Stomach (tissue), 9 donors: ENCODE data around the gene SESN3. TPM values are rescaled to one million over a fixed set of nuclear protein-coding genes. Genes with fewer than 3 reads are reported as not detected.

Experiments
- DNase-seq, 2 donors: peaks; one replicate each; pipeline versions ENCODE4 v3.0.0 to v3.0.0-alpha.2; 2013 to 2019
- H3K27ac ChIP-seq, 5 donors: fragments of 200-600 bp in 4 of 5; sonication (generic) in 4 of 5; one replicate each; pipeline ENCODE4 v1.5.1; 2013 to 2019; ENCODE audit warnings: mild to moderate bottlenecking in 1 of 5, moderate library complexity in 1 of 5
- H3K27me3 ChIP-seq, 3 donors: fragments of 200-600 bp; sonication (generic); one replicate each; pipeline ENCODE4 v1.5.1; 2017 to 2019; ENCODE audit warnings: mixed run types in 1 of 3
- H3K36me3 ChIP-seq, 4 donors: fragments of 200-600 bp; sonication (generic); 1 replicate in 3 of 4; 2 replicates in 1 of 4; pipeline ENCODE4 v1.5.1; 2016 to 2019
- H3K4me1 ChIP-seq, 4 donors: fragments of 200-600 bp; sonication (generic); one replicate each; pipeline ENCODE4 v1.5.1; 2016 to 2019
- H3K4me3 ChIP-seq, 4 donors: fragments of 200-600 bp; sonication (generic) in 3 of 4; one replicate each; pipeline ENCODE4 v1.5.1; 2016 to 2019; ENCODE audit warnings: mild to moderate bottlenecking in 1 of 4
- H3K9me3 ChIP-seq, 4 donors: fragments of 200-600 bp; sonication (generic); one replicate each; pipeline ENCODE4 v1.5.1; 2016 to 2019
- EP300 ChIP-seq: sonication (generic); formaldehyde crosslinking; IDR thresholded peaks from one replicate; pipeline ENCODE4 v1.6.1; 2017; ENCODE audit warnings: antibody characterized with exemption
- POLR2A ChIP-seq, 4 donors: fragments of 450-650 bp; IDR thresholded peaks; one replicate each; pipeline ENCODE4 v1.6.1; 2016; ENCODE audit warnings: antibody characterized with exemption in 4 of 4, control low read depth in 2 of 4, mild to moderate bottlenecking in 1 of 4, moderate library complexity in 1 of 4
- POLR2AphosphoS5 ChIP-seq, 3 donors: sonication (generic); formaldehyde crosslinking; IDR thresholded peaks; one replicate each; pipeline ENCODE4 v1.6.1; 2016; ENCODE audit warnings: antibody characterized with exemption in 3 of 3
- WGBS, 5 donors: extraction: QIAGEN DNeasy Blood & Tissue Kit in 3 of 5; methylation state at CpG; one replicate each; pipeline versions ENCODE4 v1.1.5 to v1.1.7; 2013 to 2018; 5-methylcytosine and 5-hydroxymethylcytosine counted together
- intact Hi-C: fragments of 100-400 bp; cut with DNase I; formaldehyde crosslinking; loops from one replicate; pipeline ENCODE4 v1.15.1; 2023; ENCODE audit warnings: low total_unique reads
- polyA plus RNA-seq, 3 donors: library from polyadenylated mRNA; stranded (reverse); fragments of 200-250 nt; gene quantifications; one replicate each; pipeline ENCODE4 v1.2.3, GENCODE V29; 2013
- total RNA-seq, 5 donors: library from RNA; depleted of rRNA; stranded (reverse); fragments of >200 nt; gene quantifications; one replicate each; pipeline versions ENCODE4 v1.1.0 to v1.2.3, GENCODE V29; 2014 to 2016
- TF ChIP-seq, protein P1 (sequence below), 7 experiments: fragments of 450-650 bp in 4 of 7; fragments of 200-600 bp in 3 of 7; sonication (generic) in 3 of 7; IDR thresholded peaks; one replicate each; pipeline ENCODE4 v1.5.1; 2016 to 2019; ENCODE audit warnings: antibody characterized with exemption in 7 of 7, control low read depth in 2 of 7, mild to moderate bottlenecking in 1 of 7
- donor health status: healthy with polysubstance abuse.
- donor health status: Bipolar disorder and iron deficiency.
- donor health status: healthy.

Gene SESN3
- total and polyA plus RNA-seq, 8 donors, result 2.7 to 43.7 (median 6.0) TPM

GRCh38 chr11:95231881-95232605 is 1.0 kb upstream of the SESN3 start:
- peak overlapping the region; percentile 78 to 93 (median 80) for H3K4me3 ChIP-seq
- TF ChIP-seq EP300 (no peak), POLR2AphosphoS5 (IDR thresholded peaks at IDR 0.05) (peak in 1 of 3 donors; percentile 9)
- H3K27me3 ChIP-seq, result no peaks in the 10 kb centered on the region
- intact Hi-C loops, result no loop called here
- no peaks in the 10 kb centered on the region for H3K36me3 ChIP-seq
- H3K9me3 ChIP-seq, result no peaks in the 10 kb centered on the region
- peak overlapping the region; percentile 80 to 93 (median 88) for H3K27ac ChIP-seq
- WGBS, 5 donors, result 2 to 7% (median 2%) methylated on average over 29 to 35 of the region's 35 CpGs
- H3K4me1 ChIP-seq, result peaks cover 4 to 38% (median 22%) of the 10 kb centered on the region in 4 donors
- DNase-seq, result peak; percentile 65 to 89

GRCh38 chr11:95230810-95231126 is 234 bp downstream of the SESN3 start:
- peak overlapping the region; percentile 77 to 89 (median 88) for H3K27ac ChIP-seq
- H3K36me3 ChIP-seq, result no peaks in the 10 kb centered on the region
- no peaks in the 10 kb centered on the region for H3K9me3 ChIP-seq
- no peak for DNase-seq
- intact Hi-C loops, result no loop called here
- H3K4me3 ChIP-seq, result peak overlapping the region; percentile 78 to 93 (median 80)
- peaks cover 4 to 44% (median 22%) of the 10 kb centered on the region in 4 donors for H3K4me1 ChIP-seq
- no peak for TF ChIP-seq POLR2AphosphoS5 (IDR thresholded peaks at IDR 0.05)
- TF ChIP-seq, protein P1, sequence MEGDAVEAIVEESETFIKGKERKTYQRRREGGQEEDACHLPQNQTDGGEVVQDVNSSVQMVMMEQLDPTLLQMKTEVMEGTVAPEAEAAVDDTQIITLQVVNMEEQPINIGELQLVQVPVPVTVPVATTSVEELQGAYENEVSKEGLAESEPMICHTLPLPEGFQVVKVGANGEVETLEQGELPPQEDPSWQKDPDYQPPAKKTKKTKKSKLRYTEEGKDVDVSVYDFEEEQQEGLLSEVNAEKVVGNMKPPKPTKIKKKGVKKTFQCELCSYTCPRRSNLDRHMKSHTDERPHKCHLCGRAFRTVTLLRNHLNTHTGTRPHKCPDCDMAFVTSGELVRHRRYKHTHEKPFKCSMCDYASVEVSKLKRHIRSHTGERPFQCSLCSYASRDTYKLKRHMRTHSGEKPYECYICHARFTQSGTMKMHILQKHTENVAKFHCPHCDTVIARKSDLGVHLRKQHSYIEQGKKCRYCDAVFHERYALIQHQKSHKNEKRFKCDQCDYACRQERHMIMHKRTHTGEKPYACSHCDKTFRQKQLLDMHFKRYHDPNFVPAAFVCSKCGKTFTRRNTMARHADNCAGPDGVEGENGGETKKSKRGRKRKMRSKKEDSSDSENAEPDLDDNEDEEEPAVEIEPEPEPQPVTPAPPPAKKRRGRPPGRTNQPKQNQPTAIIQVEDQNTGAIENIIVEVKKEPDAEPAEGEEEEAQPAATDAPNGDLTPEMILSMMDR (IDR thresholded peaks at IDR 0.05), result no peak
- no peak for TF ChIP-seq EP300
- TF ChIP-seq POLR2A (IDR thresholded peaks at IDR 0.05), result no peak
- no peaks in the 10 kb centered on the region for H3K27me3 ChIP-seq
- 0 to 1% (median 0%) methylated on average over 8 to 40 of the region's 40 CpGs for WGBS, 5 donors

- no peaks in the 10 kb centered on the region for H3K9me3 ChIP-seq
- DNase-seq, result peak in 1 of 2 donors; percentile 62
- TF ChIP-seq POLR2AphosphoS5 (IDR thresholded peaks at IDR 0.05) (no peak), POLR2A (IDR thresholded peaks at IDR 0.05) (no peak), EP300 (no peak)
- TF ChIP-seq, protein P1 (IDR thresholded peaks at IDR 0.05), result no peak
- H3K27me3 ChIP-seq, result no peaks in the 10 kb centered on the region
- intact Hi-C loops, result no loop called here
- H3K27ac ChIP-seq, result peak overlapping the region; percentile 77 to 89 (median 88)
- peaks cover 4 to 44% (median 22%) of the 10 kb centered on the region in 4 donors for H3K4me1 ChIP-seq
- peak overlapping the region; percentile 78 to 93 (median 80) for H3K4me3 ChIP-seq
- H3K36me3 ChIP-seq, result no peaks in the 10 kb centered on the region
- WGBS, 5 donors, result 0 to 1% (median 0%) methylated on average over 31 to 42 of the region's 42 CpGs
Observed at GRCh38 chr11:95229993-95230809, 801 bp downstream of the SESN3 start.

DNA sequence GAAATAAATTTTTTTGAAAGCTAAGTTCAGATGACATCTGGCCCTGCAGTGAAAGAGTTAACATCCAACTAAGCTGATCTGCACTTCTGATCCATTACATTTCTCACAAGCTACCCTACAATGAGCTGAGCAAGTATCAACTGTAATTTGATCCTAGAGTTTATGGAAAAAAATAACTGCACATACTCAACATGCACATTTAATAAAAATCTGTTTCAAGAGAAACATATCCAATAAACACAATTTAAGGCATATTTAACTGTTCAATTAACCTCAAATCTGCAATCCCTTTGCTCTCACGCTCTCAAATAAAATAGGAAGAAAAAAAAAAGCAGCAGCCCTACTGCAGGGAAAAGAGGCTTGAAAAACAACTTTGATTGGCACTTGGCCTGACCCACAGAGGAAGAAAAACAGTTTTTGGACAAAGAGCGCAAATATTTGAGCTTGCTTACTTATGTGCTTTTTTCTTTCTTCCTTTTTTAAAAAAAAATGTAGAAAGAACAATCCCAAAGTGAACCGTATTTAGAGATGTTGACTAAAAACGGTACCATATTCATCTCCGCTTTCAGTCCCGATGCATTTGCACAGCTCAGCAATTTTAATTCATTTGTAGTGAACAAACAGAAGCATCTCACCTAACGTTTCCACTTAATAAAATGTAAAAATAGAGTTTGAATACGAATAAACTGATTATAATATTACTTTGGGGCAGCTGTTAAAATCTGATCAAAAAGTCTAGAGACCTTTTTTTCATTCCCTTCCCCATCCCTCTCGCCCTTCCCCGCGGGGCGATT is 1.6 kb downstream of the SESN3 start:
- H3K4me1 ChIP-seq, result peaks cover 4 to 44% (median 22%) of the 10 kb centered on the region in 4 donors
- intact Hi-C loops, result no loop called here
- peak in 1 of 2 donors; percentile 59 for DNase-seq
- H3K9me3 ChIP-seq, result no peaks in the 10 kb centered on the region
- TF ChIP-seq POLR2A (IDR thresholded peaks at IDR 0.05) (no peak), EP300 (no peak), POLR2AphosphoS5 (IDR thresholded peaks at IDR 0.05) (no peak)
- TF ChIP-seq, protein P1 (IDR thresholded peaks at IDR 0.05), result no peak
- 1 to 3% (median 2%) methylated on average over 12 of the region's 12 CpGs for WGBS, 5 donors
- H3K27me3 ChIP-seq, result no peaks in the 10 kb centered on the region
- H3K27ac ChIP-seq, result peak overlapping the region in 4 of 5 donors; percentile 81 to 89 (median 88)
- peak overlapping the region; percentile 78 to 93 (median 80) for H3K4me3 ChIP-seq
- no peaks in the 10 kb centered on the region for H3K36me3 ChIP-seq
